Right lobe of liver (tissue), 6 donors: ENCODE measurements around the gene EEF2. TPM values are rescaled to one million over a fixed set of nuclear protein-coding genes. Genes with fewer than 3 reads are reported as not detected.

ENCODE experiments used
- ATAC-seq, 4 donors: fragments of 200-7000 bp; cut with Tn5 transposase; one replicate each; pipeline ENCODE4 v1.9.1; 2020; ENCODE audit warnings: mild to moderate bottlenecking in 4 of 4, moderate library complexity in 4 of 4
- DNase-seq, 3 donors: peaks; one replicate each; pipeline ENCODE4 v3.0.0-alpha.2; 2020
- H3K27ac ChIP-seq, 3 donors: fragments of 200-600 bp; one replicate each; pipeline ENCODE4 v1.8.0; 2022
- H3K27me3 ChIP-seq, 2 donors: fragments of 200-600 bp; one replicate each; pipeline ENCODE4 v1.8.0; 2022
- H3K36me3 ChIP-seq, 4 donors: fragments of 200-600 bp; sonication (generic) in 1 of 4; one replicate each; pipeline versions ENCODE4 v1.5.1 to v1.8.0; 2017 to 2022; ENCODE audit warnings: control low read depth in 1 of 4
- H3K4me1 ChIP-seq, 4 donors: fragments of 200-600 bp; sonication (generic) in 1 of 4; one replicate each; pipeline versions ENCODE4 v1.5.1 to v1.8.0; 2017 to 2022; ENCODE audit warnings: control low read depth in 1 of 4
- H3K4me3 ChIP-seq, 3 donors: fragments of 200-600 bp; one replicate each; pipeline ENCODE4 v1.8.0; 2022
- H3K9me3 ChIP-seq, 4 donors: fragments of 200-600 bp; sonication (generic) in 1 of 4; one replicate each; pipeline versions ENCODE4 v1.5.1 to v1.8.0; 2017 to 2022; ENCODE audit warnings: control low read depth in 1 of 4
- POLR2A ChIP-seq: fragments of 450-650 bp; IDR thresholded peaks from one replicate; pipeline ENCODE4 v1.6.1; 2017; ENCODE audit warnings: antibody characterized with exemption, mild to moderate bottlenecking
- WGBS: methylation state at CpG from one replicate; pipeline ENCODE4 v1.1.6; 2018; ENCODE audit warnings: low coverage, low lambda C conversion rate; ENCODE audit not compliant: insufficient coverage; ENCODE audit errors: missing lambda C conversion rate; 5-methylcytosine and 5-hydroxymethylcytosine counted together
- intact Hi-C, 2 donors: fragments of 100-400 bp; cut with DNase I; formaldehyde crosslinking; loops; one replicate each; pipeline versions ENCODE4 v1.11.2 to v1.14.1; 2022
- total RNA-seq, 6 experiments: library from RNA; depleted of rRNA in 2 of 6; stranded (reverse); fragments of >200 nt in 2 of 6; fragmentation: NEBNext Ultra II Directional in 3 of 6; extraction: Animal tissue kit (Norgen Biotek cat#: 25700) in 3 of 6; gene quantifications; one replicate each; pipeline versions ENCODE4 v1.1.0 to v1.2.4, GENCODE V29; 2016 to 2023
- TF ChIP-seq, protein P1 (sequence below), 4 donors: fragments of 200-600 bp in 3 of 4; fragments of 450-650 bp in 1 of 4; IDR thresholded peaks; one replicate each; pipeline versions ENCODE4 v1.5.1 to v1.8.0; 2016 to 2022; ENCODE audit warnings: antibody characterized with exemption in 4 of 4, mild to moderate bottlenecking in 2 of 4
- donor health status: DM: no; HTN: yes; CAD: no.
- donor health status: DM: no; HTN: no; CAD: no.
- donor health status: DM: no; HTN: no; CAD: no.
- donor health status: DM: no; HTN: yes; CAD: no.
- donor health status: DM: no; HTN: yes; CAD: no.

Gene EEF2
- total RNA-seq, 6 experiments from 2014 or later = 933 to 1,231 (median 1,031) TPM

DNA sequence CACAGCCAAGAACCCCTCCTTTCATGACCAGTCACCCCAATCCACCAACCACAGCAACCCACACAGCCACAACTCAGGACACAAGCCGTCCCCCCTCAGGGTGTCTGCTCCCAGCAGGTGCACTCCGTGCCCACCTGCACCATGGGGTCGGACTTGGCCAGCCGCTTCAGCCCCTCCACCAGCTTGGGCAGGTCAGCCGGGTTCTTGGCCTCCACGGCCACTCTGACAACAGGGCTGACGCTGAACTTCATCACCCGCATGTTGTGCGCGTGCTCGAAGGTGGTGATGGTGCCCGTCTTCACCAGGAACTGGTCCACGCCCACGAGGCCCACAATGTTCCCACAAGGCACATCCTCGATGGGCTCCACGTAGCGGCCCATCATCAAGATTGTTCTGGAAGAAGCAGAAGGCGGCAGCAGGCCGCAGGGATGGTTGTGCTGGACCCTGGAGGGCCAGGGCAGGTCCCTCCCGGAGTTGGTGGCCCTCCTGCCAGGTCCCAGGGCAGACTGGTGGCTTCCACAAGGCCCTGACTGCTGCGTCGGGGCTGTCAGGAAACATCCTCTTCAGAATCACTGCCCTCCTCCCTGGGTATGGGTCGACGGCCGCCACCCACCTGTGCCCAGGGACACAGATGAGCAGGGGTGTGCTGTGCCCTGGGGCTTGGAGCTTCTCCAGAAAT, 5.5 kb downstream of the EEF2 start:
- Histone ChIP-seq H3K4me1 (peaks cover 0 to 12% (median 5%) of the 10 kb centered on the region in 4 donors), H3K27ac (no peak overlapping the region), H3K9me3 (no peaks in the 10 kb centered on the region), H3K27me3 (no peaks in the 10 kb centered on the region), H3K4me3 (no peak overlapping the region), H3K36me3 (peaks cover 69 to 92% (median 81%) of the 10 kb centered on the region in 4 donors)
- ATAC-seq = no peak
- intact Hi-C loops = no loop called here
- DNase-seq = peak in 1 of 3 donors; percentile 56
- TF ChIP-seq, protein P1, sequence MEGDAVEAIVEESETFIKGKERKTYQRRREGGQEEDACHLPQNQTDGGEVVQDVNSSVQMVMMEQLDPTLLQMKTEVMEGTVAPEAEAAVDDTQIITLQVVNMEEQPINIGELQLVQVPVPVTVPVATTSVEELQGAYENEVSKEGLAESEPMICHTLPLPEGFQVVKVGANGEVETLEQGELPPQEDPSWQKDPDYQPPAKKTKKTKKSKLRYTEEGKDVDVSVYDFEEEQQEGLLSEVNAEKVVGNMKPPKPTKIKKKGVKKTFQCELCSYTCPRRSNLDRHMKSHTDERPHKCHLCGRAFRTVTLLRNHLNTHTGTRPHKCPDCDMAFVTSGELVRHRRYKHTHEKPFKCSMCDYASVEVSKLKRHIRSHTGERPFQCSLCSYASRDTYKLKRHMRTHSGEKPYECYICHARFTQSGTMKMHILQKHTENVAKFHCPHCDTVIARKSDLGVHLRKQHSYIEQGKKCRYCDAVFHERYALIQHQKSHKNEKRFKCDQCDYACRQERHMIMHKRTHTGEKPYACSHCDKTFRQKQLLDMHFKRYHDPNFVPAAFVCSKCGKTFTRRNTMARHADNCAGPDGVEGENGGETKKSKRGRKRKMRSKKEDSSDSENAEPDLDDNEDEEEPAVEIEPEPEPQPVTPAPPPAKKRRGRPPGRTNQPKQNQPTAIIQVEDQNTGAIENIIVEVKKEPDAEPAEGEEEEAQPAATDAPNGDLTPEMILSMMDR (IDR thresholded peaks at IDR 0.05) = no peak
- peak; percentile 12 for TF ChIP-seq POLR2A
- WGBS = 80% methylated on average over 5 of the region's 25 CpGs

DNA sequence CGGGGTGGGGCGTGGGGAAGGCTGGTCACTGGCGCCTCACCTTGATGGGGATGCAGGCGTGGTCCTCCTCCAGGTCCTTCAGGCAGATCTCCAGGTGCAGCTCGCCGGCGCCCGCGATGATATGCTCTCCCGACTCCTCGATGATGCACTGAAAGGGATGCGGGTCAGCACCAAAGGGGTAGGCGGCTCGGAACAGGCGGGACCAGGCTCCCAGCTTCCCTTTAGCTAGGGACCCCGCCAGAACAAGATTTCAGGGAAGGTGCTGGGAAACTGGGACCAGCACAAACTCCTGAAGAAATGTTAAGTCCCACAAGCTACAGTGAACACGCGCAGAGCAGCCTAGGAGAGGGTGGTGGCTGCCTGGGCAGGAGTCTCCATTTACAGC, 6.0 kb downstream of the EEF2 start:
- 90% methylated on average over 5 of the region's 18 CpGs for WGBS
- intact Hi-C loops = no loop called here
- H3K4me1 ChIP-seq = peaks cover 0 to 12% (median 5%) of the 10 kb centered on the region in 4 donors
- no peak for TF ChIP-seq POLR2A
- TF ChIP-seq, protein P1 (IDR thresholded peaks at IDR 0.05) = no peak
- ATAC-seq (no peak), DNase-seq (peak in 1 of 3 donors; percentile 50)
- peaks cover 69 to 92% (median 81%) of the 10 kb centered on the region in 4 donors for H3K36me3 ChIP-seq
- no peak overlapping the region for H3K27ac ChIP-seq
- H3K4me3 ChIP-seq = no peak overlapping the region
- H3K27me3 ChIP-seq = no peaks in the 10 kb centered on the region
- H3K9me3 ChIP-seq = no peaks in the 10 kb centered on the region

DNA sequence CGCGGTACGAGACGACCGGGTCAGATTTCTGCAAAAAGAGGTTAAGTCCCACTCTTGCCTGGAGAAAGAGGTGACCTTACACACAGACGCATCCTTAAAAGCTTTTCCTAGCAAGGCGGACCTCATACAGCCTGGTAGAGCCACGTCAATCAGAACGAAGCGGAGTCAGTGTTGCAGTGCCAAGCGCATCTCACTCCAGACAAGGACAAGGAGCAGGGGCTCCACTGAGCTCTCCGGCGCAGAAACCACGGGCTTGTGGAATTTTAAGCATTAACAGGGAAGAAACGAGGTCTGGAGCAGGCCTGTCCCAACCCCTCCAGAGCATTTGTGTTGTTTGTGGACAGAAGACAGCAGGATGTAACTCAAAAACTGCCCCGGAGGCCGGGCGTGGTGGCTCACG, 7.1 kb downstream of the EEF2 start:
- no peak overlapping the region for H3K4me3 ChIP-seq
- peaks cover 0 to under 1% (median under 1%) of the 10 kb centered on the region in 4 donors for H3K4me1 ChIP-seq
- no peak overlapping the region for H3K27ac ChIP-seq
- no peaks in the 10 kb centered on the region for H3K27me3 ChIP-seq
- intact Hi-C loops = no loop called here
- no peak for DNase-seq
- H3K9me3 ChIP-seq = no peaks in the 10 kb centered on the region
- H3K36me3 ChIP-seq = peaks cover 64 to 82% (median 73%) of the 10 kb centered on the region in 4 donors
- ATAC-seq = no peak
- 92% methylated on average over 8 of the region's 19 CpGs for WGBS
- TF ChIP-seq, protein P1 (IDR thresholded peaks at IDR 0.05) = no peak
- no peak for TF ChIP-seq POLR2A

DNA sequence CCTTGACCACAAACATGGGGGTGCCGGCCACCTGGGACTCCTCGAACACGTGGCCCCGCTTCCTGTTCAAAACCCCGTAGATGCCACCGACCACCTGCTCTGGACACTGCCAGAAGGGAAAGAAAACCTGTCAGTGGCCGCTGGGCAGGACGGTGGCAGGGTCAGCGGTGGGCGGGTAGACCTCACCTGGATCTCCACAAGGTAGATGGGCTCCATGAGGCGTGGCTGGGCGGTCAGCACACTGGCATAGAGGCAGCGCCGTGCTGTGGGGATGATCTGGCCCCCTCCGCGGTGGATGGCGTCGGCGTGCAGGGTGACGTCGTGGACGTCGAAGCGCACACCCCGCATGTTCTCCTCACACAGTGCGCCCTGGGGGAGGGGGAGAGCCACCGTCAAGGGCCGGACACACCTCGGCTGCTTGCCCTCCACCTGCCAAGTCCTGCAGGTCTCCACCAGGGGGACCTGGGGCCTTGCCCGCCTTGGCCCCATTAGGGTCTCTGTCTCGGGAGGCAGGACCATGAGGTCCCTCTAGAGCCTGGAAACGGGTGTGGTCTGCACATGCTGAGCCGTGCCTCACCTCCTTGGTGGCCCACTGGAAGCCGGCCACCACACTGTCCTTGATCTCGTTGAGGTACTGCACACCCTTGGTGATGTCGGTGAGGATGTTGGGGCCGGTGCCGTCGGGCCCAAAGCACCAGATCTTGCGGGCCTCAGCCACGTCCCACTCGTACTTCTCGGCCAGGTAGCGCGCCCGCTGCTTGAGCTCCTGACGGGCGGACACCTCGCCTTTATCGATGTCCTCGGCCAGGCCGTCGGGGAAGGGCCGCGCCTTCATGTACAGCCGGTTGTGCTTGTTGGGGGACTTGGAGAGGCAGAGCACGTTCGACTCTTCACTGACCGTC, 7.8 kb downstream of the EEF2 start:
- no peak for TF ChIP-seq POLR2A
- TF ChIP-seq, protein P1 (IDR thresholded peaks at IDR 0.05) = no peak
- intact Hi-C loops = no loop called here
- Histone ChIP-seq H3K27me3 (no peaks in the 10 kb centered on the region), H3K4me3 (no peak overlapping the region), H3K4me1 (no peaks in the 10 kb centered on the region), H3K27ac (no peak overlapping the region), H3K9me3 (no peaks in the 10 kb centered on the region), H3K36me3 (peaks cover 58 to 76% (median 67%) of the 10 kb centered on the region in 4 donors)
- peak in 1 of 4 donors; percentile 2 for ATAC-seq
- peak in 2 of 3 donors; percentile 48 to 53 for DNase-seq
- WGBS = no CpG with 5 or more reads among the region's 59 CpGs
